Osteocyte (in vitro differentiated cells): ENCODE results near the gene ESYT2. TPM values are rescaled to one million over a fixed set of nuclear protein-coding genes. Genes with fewer than 3 reads are reported as not detected.
A peak's percentile ranks its signal among the peaks of the same experiment; 100 is the strongest.
"Not testable (repeated sequence)": the region's sequence is repeated elsewhere in the genome, so short reads cannot be mapped to it uniquely, and the experiment has no call there.

ENCODE experiments used
- DNase-seq: peaks from one replicate; pipeline ENCODE4 v3.0.0; 2021; ENCODE audit warnings: mixed read lengths; ENCODE audit not compliant: unreplicated experiment; ENCODE audit errors: extremely low spot score
- H3K27ac Mint-ChIP-seq: one replicate; pipeline ENCODE4 v1.8.0; 2021; ENCODE audit warnings: mild to moderate bottlenecking, mixed read lengths; ENCODE audit not compliant: unreplicated experiment
- H3K27me3 Mint-ChIP-seq: one replicate; pipeline ENCODE4 v1.8.0; 2021; ENCODE audit warnings: mixed read lengths; ENCODE audit not compliant: unreplicated experiment
- H3K36me3 Mint-ChIP-seq: one replicate; pipeline ENCODE4 v1.8.0; 2021; ENCODE audit warnings: mixed read lengths; ENCODE audit not compliant: unreplicated experiment
- H3K4me1 Mint-ChIP-seq: one replicate; pipeline ENCODE4 v1.8.0; 2021; ENCODE audit warnings: mixed read lengths; ENCODE audit not compliant: unreplicated experiment
- H3K4me3 Mint-ChIP-seq: one replicate; pipeline ENCODE4 v1.8.0; 2021; ENCODE audit warnings: mild to moderate bottlenecking, moderate library complexity, mixed read lengths; ENCODE audit not compliant: unreplicated experiment
- H3K9me3 Mint-ChIP-seq: one replicate; pipeline ENCODE4 v1.8.0; 2021; ENCODE audit warnings: mixed read lengths; ENCODE audit not compliant: unreplicated experiment
- total RNA-seq: library from RNA; stranded (reverse); gene quantifications from 2 replicates; pipeline ENCODE4 v1.2.1, GENCODE V29; 2021
- TF ChIP-seq, protein P1 (sequence below): fragments of 200-600 bp; sonication (generic); IDR thresholded peaks from 2 replicates; pipeline ENCODE4 v1.5.0; 2021; ENCODE audit warnings: antibody characterized with exemption, mild to moderate bottlenecking, moderate library complexity

ESYT2 gene
- total RNA-seq, 1 donor from 2014 or later: 146 TPM

DNA sequence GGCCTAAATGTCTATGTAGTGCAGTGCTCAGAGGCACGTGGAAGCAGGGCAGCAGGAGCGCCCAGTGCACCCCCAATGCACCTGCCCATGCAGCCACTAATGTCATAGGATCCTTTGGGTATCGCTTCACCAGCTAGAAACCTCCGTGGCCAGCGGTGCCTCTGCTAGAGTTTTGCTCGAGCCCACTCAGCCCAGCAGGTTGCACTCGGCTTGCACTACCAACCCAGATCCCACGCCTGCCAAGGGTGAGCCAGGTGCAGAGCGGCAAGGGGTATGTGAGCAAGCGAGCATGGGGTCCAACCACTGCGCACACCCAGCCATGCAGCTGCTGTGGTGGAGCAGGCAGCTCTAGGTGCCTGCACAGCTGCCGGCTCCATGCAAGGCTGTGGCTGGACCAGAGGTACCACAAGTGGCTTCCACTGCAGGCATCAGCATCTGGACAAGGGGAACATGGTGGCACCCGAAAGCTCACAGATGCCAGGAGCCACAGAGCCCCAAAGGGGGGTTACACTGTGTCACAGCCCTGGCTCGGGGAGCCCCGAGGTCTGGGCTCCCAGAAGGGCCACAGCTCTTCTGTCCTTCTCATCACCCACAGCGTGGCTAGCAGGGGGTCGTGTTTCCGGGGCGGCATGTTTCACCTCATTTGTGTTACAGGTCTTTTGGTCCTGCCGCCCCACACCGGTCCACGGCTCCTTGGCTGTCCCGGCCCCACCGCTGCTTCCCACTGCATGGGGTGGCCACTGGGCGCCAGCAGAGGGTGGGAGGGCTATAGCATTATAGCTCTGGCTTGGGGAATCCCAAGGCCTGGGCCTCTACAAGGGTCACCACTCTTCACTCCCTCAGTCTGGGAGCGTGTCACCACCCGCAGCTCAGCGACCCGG is 122.4 kb downstream of the ESYT2 start:
- H3K9me3 Mint-ChIP-seq: no peaks in the 10 kb centered on the region
- peak; percentile 81 for DNase-seq
- H3K4me1 Mint-ChIP-seq: peaks cover 28% of the 10 kb centered on the region
- peak overlapping the region; percentile 21 for H3K4me3 Mint-ChIP-seq
- TF ChIP-seq, protein P1, sequence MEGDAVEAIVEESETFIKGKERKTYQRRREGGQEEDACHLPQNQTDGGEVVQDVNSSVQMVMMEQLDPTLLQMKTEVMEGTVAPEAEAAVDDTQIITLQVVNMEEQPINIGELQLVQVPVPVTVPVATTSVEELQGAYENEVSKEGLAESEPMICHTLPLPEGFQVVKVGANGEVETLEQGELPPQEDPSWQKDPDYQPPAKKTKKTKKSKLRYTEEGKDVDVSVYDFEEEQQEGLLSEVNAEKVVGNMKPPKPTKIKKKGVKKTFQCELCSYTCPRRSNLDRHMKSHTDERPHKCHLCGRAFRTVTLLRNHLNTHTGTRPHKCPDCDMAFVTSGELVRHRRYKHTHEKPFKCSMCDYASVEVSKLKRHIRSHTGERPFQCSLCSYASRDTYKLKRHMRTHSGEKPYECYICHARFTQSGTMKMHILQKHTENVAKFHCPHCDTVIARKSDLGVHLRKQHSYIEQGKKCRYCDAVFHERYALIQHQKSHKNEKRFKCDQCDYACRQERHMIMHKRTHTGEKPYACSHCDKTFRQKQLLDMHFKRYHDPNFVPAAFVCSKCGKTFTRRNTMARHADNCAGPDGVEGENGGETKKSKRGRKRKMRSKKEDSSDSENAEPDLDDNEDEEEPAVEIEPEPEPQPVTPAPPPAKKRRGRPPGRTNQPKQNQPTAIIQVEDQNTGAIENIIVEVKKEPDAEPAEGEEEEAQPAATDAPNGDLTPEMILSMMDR: no peak
- no peaks in the 10 kb centered on the region for H3K36me3 Mint-ChIP-seq
- no peaks in the 10 kb centered on the region for H3K27me3 Mint-ChIP-seq
- no peak overlapping the region for H3K27ac Mint-ChIP-seq

DNA sequence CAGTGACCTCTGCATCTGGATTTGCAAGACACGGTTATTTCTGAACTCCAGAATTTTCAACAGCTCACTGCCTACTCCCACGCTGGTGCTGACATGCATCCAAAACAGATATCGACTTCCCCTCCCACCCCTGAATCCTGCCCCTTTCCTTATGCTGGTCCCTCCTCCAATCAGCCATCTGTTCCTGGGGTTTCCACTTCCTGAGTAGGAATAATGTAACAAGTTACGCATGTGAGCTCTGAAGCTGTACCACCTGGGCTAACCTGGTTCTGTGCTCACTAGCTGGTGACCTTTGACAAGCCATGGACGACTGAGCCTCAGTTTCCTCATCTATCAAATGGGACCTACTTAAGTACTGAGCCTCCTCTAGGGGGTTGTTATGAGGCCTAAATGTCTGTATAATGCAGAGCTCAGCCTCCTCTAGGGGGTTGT is 123.0 kb downstream of the ESYT2 start:
- TF ChIP-seq, protein P1: no peak
- Mint-ChIP-seq H3K27me3 (no peaks in the 10 kb centered on the region), H3K4me1 (peaks cover 32% of the 10 kb centered on the region), H3K36me3 (peaks cover under 1% of the 10 kb centered on the region), H3K27ac (no peak overlapping the region), H3K9me3 (no peaks in the 10 kb centered on the region), H3K4me3 (peak overlapping the region; percentile 21)
- DNase-seq: no peak

DNA sequence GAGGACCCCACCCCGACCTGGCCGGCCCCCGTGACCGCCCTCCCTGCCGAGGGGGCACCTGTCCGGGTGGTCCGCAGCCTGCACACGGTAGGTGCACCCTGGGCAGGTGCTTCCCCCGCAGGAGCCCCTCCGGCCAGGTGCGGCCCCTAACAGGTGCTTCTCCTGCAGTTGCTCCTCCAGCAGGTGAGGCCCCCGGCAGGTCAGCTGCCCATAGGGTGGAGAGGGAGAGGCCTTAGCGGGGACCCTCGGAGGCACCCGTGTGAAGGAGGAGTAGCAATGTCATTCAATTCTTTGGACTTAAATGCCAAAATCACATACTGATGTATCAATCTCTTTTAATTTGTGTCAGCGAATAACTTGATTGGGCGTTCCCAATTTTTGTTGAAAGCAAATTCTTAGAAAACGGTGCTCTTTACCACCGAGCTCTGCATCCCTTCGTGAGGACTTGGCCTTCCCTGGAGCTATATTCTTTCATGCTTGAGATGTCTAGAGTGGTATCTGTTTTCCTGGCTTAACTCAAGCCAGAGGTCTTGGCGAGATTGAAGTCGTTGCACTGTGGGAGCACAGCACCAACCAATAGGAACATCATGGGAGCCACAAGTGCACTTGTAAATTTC is 124.0 kb downstream of the ESYT2 start:
- no peak for DNase-seq
- Mint-ChIP-seq H3K9me3 (no peaks in the 10 kb centered on the region), H3K4me3 (peak overlapping the region; percentile 78), H3K27ac (peak overlapping the region; percentile 82), H3K36me3 (peaks cover 4% of the 10 kb centered on the region), H3K27me3 (no peaks in the 10 kb centered on the region), H3K4me1 (peaks cover 32% of the 10 kb centered on the region)
- TF ChIP-seq, protein P1: no peak

DNA sequence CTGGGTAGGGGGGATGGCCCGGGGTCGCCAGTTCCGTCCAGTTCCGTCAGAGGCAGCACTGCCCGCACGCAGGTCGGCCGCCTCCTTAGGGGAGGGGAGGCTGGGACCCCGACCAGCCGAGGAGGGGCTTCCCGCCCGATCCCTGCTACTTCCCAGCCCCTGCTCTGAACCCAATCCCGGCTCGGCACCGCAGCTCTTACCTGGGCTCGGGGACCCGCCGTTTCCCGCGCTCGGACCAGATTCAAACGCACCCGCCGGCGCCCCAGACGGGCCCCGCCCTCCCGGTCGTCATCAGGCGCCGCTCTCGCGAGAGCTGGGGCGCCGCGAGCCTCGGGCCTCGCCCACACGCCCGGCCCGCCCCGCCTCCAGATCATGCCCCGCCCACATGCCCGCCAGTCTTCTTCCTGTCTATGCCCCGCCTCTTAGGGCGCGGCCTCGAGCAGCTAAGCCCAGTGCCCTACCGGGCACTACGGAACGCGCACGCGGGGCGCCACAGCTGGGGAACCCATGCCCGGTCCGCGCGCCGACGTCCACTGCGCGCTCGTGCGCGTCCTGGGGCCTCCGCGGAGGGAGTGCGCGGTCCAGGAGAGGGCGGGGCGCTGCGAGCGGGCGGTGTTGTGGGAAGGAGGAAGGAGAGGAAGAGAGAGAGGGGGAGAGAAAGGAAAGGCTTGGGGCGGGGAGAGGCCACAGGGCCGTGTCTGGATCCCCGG is 124.6 kb downstream of the ESYT2 start, which contains the start of gene NCAPG2:
Gene NCAPG2, minus strand, starts transcription at position 281 of the 710 bp plus-strand sequence. CDS start 2,905 bp downstream, outside the sequence.
- Mint-ChIP-seq H3K9me3 (no peaks in the 10 kb centered on the region), H3K27ac (peak within 1 kb of the TSS; percentile 82), H3K4me3 (peak within 1 kb of the TSS; percentile 78), H3K4me1 (peaks cover 32% of the 10 kb centered on the region), H3K36me3 (peaks cover 4% of the 10 kb centered on the region), H3K27me3 (no peaks in the 10 kb centered on the region)
- peak; percentile 100 for DNase-seq
- TF ChIP-seq, protein P1: peak; percentile 22

DNA sequence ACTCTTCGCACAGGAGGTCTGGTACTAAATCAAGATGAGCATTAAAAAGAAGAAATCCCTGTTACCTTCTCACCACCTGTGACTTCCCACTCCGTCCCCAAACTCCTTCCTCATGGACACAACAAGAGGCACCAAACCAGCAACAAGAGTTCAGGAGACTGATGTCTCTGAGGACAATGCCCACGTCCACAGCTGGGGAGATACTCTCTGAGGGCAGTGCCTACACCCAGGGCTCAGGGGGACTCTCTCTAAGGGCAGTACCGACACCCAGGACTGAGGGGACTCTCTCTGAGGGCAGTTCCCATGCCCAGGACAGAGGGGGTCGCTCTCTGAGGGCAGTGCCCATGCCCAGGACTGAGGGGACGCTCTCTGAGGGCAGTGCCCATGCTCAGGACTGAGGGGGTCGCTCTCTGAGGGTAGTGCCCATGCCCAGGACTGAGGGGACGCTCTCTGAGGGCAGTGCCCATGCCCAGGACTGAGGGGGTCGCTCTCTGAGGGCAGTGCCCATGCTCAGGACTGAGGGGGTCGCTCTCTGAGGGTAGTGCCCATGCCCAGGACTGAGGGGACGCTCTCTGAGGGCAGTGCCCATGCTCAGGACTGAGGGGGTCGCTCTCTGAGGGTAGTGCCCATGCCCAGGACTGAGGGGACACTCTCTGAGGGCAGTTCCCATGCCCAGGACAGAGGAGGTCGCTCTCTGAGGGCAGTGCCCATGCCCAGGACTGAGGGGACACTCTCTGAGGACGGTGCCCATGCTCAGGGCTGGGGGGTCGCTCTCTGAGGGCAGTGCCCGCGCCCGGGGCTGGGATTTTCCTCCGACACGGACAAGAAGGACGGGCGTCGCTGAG is 125.4 kb downstream of the ESYT2 start:
- not testable (repeated sequence) for DNase-seq, H3K36me3 Mint-ChIP-seq, H3K27me3 Mint-ChIP-seq, H3K9me3 Mint-ChIP-seq
- peak overlapping the region; percentile 60 for H3K27ac Mint-ChIP-seq
- peaks cover 32% of the 10 kb centered on the region for H3K4me1 Mint-ChIP-seq
- H3K4me3 Mint-ChIP-seq: peak overlapping the region; percentile 78
